Ovary (tissue), 3 donors: ENCODE data around the gene GOSR1.
"Not testable (repeated sequence)": the region's sequence is repeated elsewhere in the genome, so short reads cannot be mapped to it uniquely, and the experiment has no call there.

Experiments used
- CTCF ChIP-seq, 3 donors: fragments of 450-650 bp in 2 of 3; fragments of 200-600 bp in 1 of 3; IDR thresholded peaks; one replicate each; pipeline versions ENCODE4 v1.5.1 to v1.8.0; 2016 to 2022; ENCODE audit warnings: antibody characterized with exemption in 3 of 3, mild to moderate bottlenecking in 1 of 3
- POLR2A ChIP-seq: fragments of 450-650 bp; IDR thresholded peaks from one replicate; pipeline ENCODE4 v1.6.1; 2017; ENCODE audit warnings: antibody characterized with exemption, mild to moderate bottlenecking, moderate library complexity
- donor health status: DM: no; HTN: no; CAD: no.

DNA sequence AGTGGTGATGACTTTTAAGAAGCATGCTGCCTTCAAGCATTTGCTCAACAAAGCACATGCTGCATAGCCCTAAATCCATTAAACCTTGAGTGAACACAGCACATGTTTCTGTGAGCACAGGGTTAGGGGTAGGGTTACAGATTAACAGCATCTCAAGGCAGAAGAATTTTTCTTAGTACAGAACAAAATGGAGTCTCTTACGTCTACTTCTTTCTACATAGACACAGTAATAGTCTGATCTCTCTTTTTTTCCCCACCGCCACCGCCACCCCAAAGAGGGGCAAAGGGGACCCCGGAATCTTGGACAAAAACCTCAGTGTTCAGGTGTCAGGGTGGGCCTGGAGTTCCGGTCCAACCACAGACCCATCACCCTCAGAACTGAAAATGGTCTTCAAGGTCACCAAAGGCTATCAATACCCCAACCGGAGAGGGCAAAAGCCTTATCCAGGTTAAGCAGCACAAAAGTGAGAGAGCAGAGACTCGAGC, 86.7 kb downstream of the GOSR1 start:
- TF ChIP-seq CTCF (IDR thresholded peaks at IDR 0.05); POLR2A: not testable (repeated sequence)
